HL-60/S4 treated with phorbol 12-myristate 13-acetate at 8.2 ng/mL for 4 days and 3 days (cell line): ENCODE results near the gene RRAD.

Source experiments
- in situ Hi-C: fragments of 300-500 bp; cut with MboI; formaldehyde crosslinking; loops from 2 replicates; pipeline ENCODE4 v1.15.0; 2022; ENCODE audit warnings: low sequenced_read_pairs

The RRAD gene

GRCh38 chr16:66886321-66886720 is 39.0 kb downstream of the RRAD start:
- in situ Hi-C loops: no loop called here

- in situ Hi-C loops: no loop called here
Measured at GRCh38 chr16:66885491-66885890, 39.8 kb downstream of the RRAD start.

GRCh38 chr16:66882702-66883101 is 42.6 kb downstream of the RRAD start:
- in situ Hi-C loops: no loop called here

- in situ Hi-C loops: no loop called here
Measured at GRCh38 chr16:66881964-66882508, 43.3 kb downstream of the RRAD start.

GRCh38 chr16:66881560-66881959 is 43.8 kb downstream of the RRAD start:
- in situ Hi-C loops: no loop called here

- in situ Hi-C loops: no loop called here
Measured at GRCh38 chr16:66881014-66881417, 44.3 kb downstream of the RRAD start.

GRCh38 chr16:66880288-66881013 is 44.9 kb downstream of the RRAD start, which contains the start of gene PDP2:
TSS of gene PDP2 (plus strand) at chr16:66880515. CDS start at chr16:66884285, 3,770 bp downstream.
- in situ Hi-C loops: no loop called here

- in situ Hi-C loops: no loop called here
Measured at GRCh38 chr16:66878067-66878466, 47.3 kb downstream of the RRAD start.

GRCh38 chr16:66874079-66874775 is 51.1 kb downstream of the RRAD start:
- in situ Hi-C loops: no loop called here

GRCh38 chr16:66873685-66874055 is 51.7 kb downstream of the RRAD start:
- in situ Hi-C loops: no loop called here

- in situ Hi-C loops: no loop called here
Measured at GRCh38 chr16:66872943-66873684, 52.2 kb downstream of the RRAD start.

GRCh38 chr16:66872559-66872942 is 52.8 kb downstream of the RRAD start:
- in situ Hi-C loops: no loop called here

- in situ Hi-C loops: no loop called here
Measured at GRCh38 chr16:66871840-66872239, 53.5 kb downstream of the RRAD start.
